GM18519 (cell line): Measurements from ENCODE around the gene PFDN1.
A peak's percentile ranks its signal among the peaks of the same experiment; 100 is the strongest.

Experiments
- ATAC-seq: cut with Tn5 transposase; IDR thresholded peaks from one replicate; pipeline ENCODE4 v1.9.1; 2021; ENCODE audit warnings: mild to moderate bottlenecking, moderate library complexity; ENCODE audit not compliant: unreplicated experiment, low FRiP score

Gene PFDN1

DNA sequence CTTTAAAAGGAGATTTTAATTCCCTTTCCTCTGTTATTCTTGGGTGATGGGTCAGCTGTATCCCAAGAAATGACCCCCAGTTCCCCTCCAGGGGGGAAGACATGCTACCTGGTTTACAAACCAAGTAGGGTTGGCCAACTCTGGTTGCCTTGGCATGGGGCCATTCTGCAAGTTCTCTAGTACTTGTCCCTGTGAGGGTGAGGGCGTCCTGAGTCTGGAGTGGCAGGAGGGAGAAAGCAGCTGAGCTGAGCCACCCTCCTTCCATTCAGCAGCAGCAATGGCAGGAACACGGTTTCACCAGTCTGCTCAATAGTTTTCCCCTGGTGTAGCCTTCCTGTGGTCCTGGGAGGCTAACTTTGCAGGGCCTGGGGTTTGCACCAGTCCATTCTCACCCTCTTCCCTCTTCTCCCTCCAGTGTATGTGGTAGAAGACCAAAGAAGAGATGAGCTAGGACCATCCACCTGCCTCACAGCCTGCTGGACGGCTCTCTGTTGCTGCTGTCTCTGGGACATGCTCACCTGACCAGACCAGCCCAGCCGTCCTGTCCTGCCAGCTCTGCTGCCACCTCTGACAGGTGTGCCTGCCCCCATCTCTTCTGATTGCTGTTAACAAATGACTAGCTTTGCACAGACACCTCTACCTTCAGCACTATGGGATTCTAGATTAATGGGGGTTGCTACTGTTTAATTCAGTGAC lies 59.9 kb downstream of the PFDN1 start:
- no peak for ATAC-seq

DNA sequence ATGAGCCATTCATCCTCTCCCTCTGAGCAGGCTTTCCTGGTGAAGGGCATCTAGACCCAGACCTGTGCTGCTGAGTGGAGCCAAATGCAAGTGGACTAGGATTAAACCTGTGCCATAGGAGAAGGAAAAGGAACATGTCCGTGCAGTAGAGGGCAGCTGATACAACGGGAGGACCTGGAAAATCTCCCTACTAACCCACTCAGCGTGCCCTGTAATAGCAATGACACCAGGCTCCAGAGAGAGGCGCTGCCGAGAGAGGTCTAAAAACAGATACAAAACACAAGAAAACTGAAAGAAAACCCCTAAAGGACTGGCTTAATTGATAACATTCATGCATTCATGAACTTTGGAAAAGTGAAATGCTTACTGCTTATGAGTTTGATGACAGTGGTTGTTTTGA lies 60.8 kb downstream of the PFDN1 start:
- no peak for ATAC-seq

DNA sequence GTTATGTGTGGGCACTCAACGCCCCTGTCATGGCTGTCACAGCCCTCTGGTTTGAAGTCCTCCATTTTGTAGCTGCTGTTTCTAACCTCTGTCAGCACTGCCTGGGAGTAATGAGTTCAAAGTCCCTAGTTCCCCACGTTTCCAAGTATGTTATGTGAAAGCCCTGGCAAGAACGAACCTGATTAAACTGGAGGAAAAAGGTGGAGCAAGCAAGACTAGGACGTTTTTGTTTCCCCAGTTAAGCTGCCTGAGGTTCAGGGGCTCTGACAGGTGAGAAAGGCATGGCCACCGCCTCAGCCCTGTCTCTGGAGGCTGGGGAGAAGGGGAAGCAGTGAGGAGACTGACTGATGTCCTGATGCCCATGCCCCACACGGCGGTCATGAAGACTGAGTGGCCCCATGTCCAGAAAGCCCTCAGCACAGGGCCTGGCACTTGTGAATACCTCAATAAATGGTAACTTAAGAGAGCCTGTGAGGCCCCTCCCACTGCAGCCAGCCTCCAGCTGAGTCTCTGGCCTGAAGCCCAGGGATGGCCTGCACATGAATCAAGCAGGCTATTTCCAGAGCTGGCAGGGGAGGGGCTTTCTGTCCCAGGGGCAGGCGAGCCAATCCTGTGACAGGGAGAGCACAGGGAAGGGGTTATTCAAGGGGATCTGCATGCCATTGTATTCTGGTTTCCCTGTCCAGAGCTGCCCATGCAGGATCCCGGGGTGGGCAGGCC lies 61.8 kb downstream of the PFDN1 start:
- ATAC-seq = no peak

DNA sequence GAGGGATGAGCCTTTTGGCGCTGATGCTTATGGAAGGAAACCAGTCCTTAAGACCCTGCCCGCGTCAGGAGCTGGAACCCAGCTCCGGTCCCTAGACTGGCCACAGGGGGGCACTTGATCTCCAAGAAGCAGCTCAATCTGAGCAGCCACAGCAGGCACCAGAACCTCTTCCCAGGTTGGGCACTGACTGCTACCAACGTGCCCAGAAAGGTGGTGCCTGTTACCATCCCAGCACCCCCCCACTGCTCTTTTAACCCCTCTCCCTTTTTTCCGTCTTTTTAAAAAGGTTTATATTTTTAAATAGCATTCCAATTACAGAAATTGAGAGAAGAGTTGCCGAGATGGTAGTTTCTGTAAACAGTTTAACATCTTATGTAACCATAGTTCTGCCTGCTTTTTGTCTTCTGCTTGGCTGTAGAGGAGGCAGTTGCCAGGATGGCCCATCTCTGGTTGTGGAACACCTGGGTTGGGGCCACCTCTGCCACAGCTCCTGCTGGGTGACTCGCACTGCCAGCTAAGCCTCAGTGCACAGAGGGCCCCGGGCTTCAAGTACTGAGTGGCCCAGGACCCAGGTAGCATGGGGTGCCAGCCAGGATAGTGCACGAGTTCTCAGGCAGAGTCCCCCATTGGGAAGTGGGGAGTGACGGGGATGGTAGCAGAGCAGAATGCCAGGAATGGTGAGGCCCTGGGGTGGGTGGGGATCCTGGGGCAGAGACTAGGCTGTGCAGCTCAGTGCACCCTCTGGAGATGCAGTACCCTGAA lies 62.8 kb downstream of the PFDN1 start:
- ATAC-seq = no peak

DNA sequence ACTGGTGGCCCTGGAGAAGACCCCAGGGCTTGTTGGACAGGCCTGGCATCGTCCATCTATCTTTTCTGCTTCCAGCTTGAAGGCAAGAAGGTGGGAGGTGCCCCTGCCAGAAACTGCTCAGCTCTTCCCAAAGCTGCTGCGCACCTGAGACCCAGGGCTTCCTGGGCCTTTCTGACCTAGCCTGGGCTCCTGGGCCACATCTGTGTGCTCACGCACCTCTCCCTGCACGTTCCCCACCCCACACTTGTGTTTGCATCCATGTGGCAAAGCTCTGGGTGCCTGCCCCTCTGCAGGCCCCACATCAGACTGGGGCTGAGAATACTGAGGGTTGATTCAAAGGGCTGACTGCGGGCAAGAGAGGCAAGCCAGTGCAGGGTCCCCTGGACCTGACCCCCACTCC lies 63.4 kb downstream of the PFDN1 start:
- no peak for ATAC-seq

DNA sequence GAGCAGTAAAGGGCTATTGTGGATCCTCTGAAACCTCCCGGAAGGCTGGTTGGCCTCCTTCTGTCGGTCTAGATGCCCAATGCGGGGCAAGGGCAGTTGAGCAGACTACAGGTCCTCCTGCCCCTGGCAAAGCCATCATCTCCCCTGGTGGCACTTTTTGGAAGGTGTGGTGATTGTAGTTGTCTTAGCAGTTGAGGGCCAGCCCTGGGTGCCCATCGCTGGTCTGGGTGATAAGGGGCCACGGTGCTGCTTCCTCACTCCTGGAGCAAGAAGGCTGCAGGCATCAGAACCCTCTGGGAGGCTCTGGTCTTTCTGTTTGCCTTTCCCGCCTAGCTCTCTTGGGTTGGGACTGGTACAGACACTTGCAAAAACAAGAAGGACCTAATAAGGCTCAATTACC lies 64.1 kb downstream of the PFDN1 start:
- no peak for ATAC-seq

DNA sequence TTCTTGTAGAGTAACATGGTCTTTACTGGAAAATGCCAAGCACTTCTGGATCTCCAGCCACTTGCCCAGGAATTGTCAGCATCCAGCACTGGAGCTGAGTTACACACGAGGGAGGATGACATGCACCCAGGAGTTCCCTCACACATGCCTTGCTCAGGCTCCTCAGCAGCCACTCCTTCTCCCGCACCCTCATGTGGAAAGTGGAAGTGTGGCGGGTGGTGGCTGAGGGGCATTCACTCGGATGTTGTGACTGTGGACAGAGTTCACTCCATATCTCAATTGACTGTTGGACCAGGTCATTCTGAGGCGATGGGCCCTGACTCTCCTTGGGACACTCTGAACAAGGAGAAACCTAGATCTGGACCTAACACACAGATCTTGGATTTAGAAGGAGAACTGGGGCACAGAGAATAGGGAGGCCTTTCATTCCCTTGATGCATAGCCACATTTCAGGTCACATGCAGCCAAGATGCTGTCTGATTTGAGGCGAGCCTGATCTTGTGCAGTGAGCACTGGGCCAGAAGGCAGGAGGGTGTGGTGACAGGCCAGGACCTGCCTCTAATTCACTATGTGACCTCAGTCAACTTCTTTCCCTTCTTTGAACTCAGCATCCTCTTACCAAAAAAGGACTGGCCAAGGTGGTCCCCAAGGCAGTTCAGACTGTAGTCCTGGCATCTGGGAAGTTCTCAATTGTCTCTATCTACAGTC lies 65.9 kb downstream of the PFDN1 start:
- no peak for ATAC-seq

DNA sequence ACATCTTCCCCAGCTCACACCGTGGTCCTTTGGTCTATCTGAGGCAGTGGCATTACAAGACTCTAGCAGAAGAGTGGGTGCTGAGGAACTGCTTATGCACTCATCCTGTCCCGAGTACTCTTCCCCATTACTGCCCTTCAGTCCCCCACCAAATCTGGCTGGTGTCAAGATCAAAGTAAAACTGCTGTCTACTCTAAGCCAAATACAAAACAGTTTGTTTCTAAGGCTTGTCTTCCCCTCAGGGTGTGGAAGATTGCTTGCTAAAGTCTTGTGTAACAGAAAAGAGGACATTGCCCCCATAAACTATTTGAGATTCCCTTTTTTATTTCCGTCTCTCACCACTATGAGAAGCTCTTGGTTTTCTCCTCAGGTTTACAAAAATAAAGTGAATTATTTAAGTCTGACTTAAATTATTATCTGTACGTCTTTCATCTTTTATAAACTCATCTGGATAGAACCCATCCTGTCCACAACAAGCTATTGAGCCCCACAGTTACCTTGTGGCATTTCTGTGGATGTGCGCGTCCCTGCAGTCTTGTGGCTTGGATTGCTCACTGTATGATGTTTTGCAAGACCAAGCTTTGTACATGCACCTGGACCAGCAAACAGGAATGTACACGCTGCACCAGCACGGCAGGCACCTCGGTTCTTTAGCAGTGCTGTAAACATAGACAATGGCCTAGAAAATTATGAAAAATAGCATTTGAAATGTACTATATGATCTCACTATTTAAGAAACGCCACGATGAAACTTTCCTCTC lies 66.9 kb downstream of the PFDN1 start:
- no peak for ATAC-seq

DNA sequence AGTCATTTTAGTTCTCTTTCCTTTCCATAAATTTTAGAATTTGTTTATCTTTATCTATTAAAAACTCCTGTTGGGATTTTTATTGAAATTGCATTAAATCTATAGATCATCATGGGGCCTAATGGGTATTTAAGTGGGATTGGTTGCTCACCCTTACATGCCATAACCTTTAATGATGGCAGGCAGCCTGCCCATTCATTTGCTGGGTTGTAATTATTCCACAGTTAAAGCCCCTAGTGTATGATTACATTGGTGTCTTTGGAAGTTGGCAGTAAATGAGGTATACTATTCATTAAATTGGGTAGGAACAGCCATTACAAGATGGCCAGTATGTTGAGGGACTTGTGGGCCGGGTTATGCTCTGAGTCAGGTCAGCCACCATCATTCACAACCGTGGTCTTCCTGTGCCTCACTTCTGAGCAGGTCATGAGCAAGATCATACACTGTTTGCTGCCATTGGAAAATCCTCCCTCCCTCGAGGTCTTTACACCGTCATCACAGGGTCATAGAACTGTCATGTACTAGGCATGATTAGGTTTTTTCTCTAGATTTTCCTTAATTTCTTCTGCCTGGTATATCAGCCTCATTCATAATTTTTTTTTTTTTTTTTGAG lies 68.4 kb downstream of the PFDN1 start:
- ATAC-seq = no peak

DNA sequence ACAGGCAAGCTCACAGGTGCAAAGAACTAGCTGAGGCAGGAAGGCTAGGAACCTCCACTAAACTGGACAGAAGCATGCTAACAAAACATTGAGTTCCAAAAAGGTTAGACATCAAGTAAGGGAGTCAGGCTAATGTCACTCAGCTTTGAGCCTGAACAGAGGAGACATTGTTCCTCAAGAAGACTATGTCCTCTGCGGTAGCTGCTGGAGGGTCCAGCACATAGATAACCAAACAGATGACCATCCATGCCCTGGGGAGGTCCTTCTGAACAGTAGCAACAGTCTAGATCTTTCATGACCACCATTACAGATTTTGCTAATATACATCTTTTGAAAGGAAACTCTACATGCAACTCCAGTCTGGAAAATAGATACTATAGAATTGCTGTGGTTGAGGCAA lies 70.2 kb downstream of the PFDN1 start:
- ATAC-seq = no peak

DNA sequence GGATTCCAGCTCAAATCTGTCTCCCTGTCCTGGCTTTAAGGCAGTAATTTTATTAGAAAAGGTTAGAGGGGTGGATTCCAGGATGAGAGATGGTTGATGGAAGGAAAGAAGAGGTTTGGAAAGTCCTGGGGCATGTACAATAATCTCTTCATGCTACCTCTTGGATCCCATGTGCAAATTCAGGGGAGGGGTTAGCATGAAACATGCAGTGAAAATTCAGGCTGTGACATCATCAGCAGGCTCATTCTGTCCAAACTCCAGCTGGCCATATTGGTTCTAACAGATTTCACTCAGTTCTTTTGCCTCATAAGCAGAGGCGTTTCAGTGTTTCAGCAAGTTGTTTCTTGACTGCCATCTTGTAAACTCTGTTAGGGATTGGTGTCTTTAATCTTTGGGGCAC lies 72.5 kb downstream of the PFDN1 start:
- no peak for ATAC-seq

DNA sequence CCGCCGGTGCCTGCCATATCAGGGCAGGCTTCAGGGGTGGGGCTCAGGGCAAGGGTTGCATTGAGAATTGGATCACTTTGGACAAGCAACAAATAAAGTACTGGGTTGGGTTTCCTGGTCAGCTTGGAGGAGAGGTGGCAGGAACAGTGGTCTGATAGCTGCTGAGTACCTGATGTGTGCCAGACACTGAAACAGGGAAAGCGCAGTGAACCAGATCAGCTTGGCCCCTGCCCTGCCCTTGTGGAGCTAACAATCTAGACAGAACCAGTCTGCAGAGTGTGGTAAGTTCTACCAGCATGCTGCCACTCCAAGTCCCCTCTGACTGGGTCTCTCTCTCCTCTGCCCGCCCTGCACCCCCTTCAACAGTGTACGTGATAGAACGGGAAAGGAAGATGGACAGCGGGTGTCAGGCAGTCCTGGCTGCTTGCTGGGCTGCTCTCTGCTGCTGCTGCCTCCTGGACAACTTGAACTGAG lies 74.5 kb downstream of the PFDN1 start:
- ATAC-seq = no peak

DNA sequence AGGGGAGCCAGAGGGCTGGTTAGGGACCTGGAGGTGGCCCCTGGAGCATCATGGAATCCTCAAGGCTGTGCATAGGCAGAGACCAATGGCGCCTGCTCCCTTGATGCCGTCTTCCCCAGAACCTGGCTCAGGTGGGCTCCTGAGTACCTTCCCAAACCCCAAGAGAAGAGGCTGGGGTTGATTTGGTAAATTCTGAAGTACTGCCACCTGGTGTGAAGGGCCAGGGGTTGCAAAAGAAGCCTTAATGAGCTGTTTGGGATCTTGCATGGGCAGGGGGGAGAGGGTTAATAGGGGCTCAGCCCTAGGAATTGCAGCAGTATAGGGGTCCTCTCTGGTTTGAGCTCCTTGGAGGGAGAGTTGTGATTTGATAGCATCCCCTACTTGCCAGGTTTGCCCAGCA lies 75.9 kb downstream of the PFDN1 start:
- no peak for ATAC-seq

DNA sequence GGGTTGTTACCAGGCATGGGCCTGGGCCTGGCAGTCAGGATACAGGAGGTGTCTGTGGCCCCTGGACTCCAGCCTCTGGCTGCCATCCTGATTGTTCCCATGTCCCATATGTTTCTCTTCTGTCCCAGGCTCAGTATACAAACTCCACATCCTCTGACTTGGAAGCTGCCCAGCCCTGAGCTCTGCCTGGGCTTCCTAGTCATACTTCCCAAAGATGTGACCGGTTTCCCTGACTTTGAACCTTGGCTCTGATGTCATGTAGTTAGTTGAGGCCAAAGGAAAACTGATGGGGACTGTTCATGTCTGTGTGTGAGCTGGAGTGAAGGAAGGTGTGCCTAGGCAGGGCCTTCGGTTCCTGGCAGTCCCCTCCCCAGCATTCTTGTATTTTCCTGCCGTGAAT lies 77.5 kb downstream of the PFDN1 start:
- ATAC-seq = no peak

DNA sequence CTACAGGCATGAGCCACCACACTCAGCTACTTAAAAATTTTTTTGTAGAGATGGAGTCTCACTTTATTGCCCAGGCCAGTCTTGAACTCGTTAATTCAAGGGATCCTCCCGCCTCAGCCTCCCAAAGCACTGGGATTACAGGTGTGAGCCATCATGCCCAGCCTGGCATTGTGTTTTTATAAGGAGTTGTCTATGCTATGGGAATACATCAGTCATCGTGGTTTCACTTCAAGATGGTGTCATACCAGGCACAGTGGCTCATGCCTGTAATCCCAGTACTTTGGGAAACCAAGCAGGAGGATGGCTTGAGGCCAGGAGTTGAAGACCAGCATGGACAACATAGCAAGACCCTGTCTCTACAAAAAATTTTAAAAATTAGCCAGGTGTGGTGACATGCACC lies 78.2 kb downstream of the PFDN1 start:
- ATAC-seq = no peak

DNA sequence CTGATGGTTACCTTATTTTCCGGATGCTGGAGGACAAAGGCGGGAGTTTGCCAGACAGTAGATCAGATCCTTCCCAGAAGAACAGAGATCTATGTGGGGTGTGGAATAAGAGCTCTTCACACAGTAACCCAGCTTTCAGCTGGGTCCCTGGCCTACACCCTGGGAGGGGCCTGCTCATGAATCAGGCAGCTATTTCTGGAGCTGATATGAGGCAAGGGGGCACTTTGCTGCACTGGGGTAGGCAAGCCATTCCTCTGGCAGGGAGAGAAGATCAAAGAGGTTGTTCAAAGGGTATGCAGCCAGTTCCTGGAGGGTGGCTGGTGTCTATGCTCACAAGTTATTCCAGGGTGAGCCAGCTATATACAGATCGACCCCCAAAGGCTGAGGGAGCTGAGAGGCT lies 79.3 kb downstream of the PFDN1 start:
- no peak for ATAC-seq

DNA sequence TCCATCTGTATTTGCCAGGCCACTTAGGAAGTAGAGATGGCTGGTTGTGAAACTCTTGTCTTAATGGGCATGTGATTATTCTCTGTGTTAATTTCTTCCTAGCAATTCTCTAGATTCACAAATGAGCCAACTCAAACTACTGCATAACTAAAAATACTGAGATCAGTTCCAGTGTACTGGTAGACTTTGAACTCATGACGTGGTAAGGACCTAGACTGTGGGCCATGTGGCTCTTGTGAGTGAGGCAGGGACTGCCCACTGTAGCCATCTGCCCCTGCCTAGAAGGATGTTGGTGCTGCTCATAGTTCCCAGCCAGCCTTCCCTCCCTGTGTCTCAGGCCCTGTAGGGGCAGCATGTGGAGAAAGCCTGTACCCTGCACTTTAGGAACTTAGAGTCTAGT lies 80.5 kb downstream of the PFDN1 start:
- ATAC-seq = no peak

DNA sequence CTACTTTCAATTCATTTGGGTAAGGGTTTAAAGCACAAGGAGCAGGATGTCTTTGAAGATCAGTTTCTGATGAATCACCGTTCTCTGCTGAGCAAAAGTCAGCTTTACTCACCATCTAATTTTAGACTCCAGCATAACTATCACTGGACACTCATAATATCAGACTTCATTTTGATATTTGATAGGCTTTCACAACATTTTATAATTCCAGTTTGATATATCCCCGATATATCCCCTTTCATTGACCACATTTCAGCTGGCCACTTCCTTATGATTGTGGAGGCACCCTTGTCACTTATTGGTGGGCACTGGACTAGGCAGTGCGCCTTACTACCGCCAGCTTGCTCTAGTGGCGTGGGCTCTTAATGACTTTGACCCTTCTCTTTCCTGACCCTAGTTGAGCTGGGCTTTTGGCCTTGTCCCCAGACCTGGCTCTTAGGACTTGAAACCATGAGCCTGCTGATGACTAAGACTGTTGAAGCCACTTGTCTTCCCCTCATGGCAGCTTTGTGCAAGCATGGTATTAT lies 81.1 kb downstream of the PFDN1 start:
- ATAC-seq = peak; percentile 33

DNA sequence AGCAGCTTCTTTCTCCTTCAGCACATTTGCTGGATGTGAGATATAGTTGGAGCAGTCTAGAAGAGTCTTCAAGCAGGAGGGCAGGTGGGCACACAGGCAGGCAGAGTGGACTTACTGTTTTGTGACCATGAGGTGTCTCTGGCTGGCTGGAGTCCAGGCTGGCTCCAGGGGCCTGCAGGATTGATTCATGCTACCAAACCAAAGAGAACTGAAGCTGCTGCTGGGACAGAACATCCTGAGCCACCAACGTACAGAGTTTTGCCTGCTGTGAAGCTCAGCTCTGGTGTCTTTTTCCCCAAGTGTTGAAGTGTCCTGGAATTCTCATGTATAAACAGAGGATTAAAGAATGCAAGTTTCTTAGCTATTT lies 82.2 kb downstream of the PFDN1 start:
- ATAC-seq = no peak
